ENCODE data around the gene NPDC1.

NPDC1 gene, protein sequence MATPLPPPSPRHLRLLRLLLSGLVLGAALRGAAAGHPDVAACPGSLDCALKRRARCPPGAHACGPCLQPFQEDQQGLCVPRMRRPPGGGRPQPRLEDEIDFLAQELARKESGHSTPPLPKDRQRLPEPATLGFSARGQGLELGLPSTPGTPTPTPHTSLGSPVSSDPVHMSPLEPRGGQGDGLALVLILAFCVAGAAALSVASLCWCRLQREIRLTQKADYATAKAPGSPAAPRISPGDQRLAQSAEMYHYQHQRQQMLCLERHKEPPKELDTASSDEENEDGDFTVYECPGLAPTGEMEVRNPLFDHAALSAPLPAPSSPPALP

DNA sequence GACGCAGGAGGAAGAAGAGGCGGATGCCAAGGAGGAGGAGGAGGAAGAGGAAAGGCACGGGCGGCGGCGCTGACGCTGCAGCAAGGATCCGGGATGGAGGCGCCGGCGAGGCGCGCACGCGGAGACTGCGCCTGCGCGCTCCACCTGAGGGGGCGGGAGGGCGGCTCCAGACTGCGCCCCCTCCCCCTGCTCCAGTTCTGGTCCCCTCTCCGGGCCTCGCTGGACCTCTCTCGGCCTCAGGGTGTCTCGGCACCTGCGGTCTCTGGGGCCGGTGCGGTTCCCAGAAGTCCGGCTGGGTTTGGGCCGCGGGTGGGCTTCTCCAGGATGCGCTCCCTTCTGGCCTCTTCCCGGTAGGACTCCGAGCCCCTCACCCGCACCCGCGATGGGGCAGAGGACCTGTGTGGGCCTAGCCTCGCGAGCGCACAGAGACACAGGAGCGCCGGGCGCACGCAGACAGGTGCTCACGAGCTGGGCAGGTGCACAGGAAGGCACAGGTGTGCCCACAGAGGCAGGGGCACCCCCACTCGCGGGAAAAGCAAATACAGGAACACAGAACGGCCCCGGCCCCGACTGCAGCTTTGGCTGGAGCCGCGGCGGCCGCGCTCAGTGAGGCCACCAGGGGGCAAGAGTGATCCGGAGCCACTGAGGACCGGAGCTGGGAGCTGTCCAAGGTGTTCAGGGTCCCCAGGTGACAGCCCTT is at the start of gene NPDC1:
NPDC1 (minus strand) TSS at position 90 of the 700 bp plus-strand sequence. CDS start 188 bp downstream, outside the sequence.
- peak; percentile 78 to 86 for DNase-seq

DNA sequence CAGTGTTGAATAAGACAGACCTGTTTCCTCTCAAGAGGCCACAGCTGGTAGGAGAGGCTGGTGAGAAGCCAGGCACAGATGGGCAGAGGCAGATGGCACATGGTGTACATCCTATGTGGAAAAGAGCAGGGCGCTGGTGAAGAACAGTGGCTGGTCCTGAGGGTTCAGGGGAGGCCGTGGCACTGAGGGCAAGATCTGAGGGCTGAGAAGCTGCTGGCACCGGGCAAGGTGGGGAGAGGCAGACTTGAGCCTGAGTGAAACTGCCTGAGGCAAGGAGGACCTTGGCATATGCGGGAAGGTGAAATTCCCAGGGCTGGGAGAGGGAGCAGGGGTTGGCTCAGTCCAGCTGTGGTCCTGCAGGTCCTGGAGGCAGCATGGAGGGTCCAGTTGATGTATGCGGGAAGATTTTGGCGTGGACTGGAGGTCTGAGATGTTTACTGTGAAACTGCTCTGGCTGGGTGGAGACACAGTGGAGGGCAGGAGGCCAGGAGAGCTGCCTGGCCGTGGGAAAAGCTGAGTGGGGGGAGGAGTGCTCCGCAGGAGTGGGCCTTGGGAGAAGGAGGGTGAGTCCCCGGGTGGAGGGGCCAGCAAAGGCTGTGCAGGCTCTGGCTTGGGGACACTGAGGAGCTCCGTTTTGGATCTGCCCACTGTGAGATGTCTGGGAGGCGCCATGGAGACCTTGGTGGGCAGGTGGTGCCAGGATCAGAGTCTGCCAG is 43.4 kb upstream of the NPDC1 start:
- DNase-seq, result no peak

DNA sequence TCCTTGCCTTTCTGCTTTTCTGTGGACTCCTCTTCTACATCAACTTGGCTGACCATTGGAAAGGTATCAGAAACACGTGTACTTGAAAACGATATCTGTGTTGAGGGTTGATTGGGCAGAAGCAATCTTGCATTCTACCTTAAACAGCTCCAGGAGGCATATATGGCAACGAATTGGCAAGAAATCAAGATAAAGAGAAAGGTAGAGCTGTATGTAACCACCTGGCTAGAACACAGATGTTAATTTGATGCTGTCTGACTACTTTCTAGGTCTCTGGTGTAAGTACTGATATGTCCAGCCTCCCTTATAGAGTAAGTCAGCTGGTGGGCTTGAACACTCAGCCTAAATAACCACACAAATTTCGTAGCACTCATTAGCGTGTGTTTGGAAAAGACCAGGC is 42.1 kb upstream of the NPDC1 start:
- no peak for DNase-seq

DNA sequence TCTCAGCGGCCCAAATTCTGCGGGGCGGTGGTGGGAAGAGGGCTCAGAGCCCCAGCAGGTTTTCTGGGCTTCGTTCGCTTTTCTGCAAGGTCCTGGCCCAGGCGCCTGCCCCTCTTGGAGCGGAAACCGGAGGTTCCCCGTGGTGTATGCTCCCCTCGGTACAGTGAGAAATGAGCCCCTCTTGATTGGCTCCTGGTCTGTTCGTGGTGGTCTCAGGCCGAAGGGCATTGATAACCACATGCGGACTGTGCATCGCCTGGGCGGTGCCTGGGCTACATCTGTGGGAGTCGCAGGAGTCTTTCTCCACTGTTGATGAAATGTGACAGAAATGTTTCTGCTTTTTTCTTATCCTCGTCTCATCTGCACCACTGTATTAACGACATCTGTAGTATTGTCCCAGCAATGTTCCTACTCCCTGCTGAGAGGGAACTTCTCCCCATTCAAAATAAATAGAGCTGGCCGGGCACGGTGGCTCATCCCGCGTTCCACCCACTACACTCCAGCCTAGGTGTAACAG is 41.5 kb upstream of the NPDC1 start:
- no peak for DNase-seq

DNA sequence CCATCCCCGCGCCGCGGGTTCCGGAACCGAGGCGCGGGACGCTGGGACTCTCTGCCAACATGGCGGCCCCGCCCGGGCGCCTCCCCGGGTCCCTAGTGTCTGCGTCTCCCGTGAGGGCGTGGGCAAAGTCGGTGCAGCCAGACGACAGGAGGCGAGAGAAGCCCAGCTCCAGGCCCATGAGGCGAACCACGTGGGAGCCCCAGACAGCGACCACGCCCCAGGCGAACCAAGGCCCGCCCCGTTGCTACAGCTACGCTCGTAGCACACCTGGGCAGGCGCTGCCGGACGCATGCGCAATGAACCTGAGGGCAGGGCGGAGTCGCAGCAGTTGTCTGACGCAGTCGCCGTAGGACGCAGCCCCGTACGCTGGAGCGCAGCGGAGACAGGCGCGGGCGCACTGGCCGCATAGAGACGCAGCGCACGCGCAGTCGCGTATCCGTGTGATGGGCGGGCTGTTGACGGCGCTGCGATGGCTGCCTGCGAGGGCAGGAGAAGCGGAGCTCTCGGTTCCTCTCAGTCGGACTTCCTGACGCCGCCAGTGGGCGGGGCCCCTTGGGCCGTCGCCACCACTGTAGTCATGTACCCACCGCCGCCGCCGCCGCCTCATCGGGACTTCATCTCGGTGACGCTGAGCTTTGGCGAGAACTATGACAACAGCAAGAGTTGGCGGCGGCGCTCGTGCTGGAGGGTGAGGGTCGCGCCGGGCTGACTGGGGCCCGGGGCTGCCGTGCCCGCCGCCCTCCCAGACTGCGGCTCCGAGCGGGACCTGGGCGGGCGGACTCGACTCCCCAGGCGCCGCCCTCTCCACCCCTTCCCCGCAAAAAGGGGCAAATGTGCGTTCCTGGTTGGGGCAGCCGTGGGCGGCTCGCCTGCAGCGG is 40.8 kb upstream of the NPDC1 start, which contains the start of gene MAN1B1:
MAN1B1 (plus strand) TSS at position 455 of the 878 bp plus-strand sequence; CDS start at position 470, 15 bp downstream.
- peak; percentile 100 for DNase-seq

DNA sequence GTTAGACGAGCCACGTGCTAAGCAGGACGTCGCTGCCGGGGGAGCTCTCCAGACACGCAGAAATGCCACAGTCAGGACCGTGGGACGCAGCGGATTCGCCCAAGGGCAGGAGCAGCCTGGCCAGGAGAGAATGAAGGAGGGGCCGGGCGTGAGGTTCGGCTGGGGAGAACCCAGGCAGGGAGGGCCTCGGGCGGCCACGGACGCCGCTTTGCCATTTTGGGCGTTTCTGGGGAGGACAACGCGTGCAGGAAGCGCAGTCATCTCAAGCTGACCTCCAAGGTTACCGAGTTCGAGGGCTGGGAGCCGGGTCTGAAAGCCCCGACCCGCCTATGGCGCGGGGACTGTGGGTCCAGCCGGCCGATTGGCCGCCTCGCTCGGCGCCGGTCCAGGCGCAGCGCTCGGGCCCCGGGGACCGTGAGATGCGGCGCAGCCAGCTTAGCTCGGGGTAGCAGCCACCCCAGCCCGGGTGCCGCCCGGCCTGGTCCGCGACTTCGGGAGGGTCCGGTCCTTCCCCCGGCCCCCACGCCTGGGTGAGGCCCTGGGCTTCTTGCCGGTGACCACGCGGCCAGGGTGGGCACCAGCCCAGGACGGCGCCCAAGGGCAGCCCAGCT is 40.0 kb upstream of the NPDC1 start:
- peak; percentile 7 to 32 for DNase-seq

DNA sequence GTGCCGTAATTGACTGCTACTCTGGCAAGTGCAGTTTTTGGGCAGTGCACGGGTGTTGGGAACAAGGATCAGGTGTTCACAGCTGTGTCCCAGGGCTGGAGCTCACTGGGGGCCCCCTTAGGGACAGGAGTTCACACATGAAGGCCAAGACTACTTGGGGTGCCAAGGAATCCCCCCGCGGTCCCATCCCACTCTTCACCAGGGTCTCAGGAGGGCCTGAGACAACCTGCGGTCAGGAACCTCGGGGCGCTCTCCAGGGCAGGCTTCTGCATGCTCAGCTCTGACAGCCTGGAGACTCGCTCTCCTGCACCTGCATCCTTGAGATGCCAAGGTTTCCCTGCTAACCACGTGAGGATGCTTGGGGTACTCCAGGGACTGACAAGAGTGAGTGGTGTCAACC is 38.5 kb upstream of the NPDC1 start:
- DNase-seq, result no peak

DNA sequence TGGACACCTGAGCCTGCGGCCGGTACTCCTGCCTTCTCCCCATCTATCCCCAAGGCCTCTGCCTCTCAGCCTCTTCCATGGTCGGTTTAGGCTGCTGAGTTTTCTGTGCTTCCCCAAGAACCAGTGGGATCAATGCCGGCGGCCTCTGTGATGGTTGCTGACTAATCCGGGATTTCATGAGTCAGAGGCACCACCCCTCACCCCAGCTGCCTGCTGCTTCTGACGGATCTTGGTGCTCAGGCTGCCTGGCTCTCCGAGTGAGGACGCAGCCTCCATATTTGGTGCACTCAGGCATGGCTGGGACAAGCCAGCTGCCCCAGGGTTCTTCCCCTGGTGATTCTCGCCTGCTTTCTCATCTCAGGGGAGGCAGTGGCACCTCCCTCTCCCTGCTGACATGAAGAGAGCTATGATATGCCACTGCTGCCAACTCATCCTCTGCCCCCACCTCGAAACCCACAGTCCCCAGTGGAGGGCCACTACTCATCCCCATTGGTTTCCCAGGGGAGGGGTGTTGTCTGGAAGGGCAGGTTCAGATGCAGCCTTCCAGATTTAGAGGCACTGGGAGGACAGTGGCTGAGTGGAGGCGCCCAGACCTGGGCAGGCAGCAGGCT is 37.5 kb upstream of the NPDC1 start:
- no peak for DNase-seq

DNA sequence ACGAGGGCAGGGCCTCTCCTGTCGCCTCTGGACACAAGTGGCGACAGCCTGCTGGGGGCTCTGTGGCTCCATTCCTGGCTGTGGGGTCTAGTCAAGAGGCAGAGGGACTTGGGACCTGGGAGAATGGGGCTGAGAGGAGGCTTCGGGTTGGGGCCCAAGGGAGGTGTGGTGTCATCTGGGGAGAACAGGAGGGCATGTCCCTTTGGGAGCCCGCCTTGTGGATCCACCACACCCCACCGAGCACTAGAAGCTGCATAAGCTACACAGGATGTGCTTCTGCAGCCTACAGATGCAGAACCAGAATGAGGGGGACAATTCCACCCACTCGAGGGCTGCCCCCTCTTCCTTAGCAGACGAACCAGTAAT is 36.9 kb upstream of the NPDC1 start:
- no peak for DNase-seq

DNA sequence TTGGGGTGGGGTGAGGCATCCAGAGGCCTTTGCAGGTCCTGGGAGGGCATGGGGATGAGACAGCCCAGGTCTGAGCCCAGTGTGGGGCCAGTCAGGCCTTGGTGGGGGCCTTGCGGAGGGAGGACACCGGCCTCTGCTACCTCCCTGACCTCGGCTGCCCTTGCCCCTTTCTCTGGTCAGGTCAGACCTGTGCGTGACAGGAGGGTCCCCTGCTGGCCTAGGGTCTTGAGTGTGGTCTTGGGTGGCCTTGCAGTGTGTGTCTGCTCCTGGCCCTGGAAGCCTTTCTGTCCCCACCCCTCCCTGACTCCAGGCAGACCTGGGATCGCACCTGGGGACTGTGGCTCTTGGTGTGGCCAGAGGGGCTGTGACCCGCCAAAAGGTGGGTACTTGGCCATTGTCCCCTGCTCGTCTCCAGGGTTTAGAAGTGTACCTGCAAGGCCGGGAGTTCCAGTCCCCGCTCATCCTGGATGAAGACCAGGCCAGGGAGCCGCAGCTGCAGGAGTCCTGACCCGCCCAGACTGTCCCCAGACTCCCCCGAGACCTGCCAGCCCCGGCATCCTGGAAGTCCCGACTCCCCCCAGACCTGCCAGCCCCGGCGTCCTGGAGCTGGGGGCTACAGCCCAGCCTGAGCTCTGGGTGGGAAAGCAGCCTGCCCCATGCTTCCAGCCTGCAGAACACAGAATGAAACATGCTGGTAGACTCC is 36.4 kb upstream of the NPDC1 start:
- DNase-seq, result no peak

DNA sequence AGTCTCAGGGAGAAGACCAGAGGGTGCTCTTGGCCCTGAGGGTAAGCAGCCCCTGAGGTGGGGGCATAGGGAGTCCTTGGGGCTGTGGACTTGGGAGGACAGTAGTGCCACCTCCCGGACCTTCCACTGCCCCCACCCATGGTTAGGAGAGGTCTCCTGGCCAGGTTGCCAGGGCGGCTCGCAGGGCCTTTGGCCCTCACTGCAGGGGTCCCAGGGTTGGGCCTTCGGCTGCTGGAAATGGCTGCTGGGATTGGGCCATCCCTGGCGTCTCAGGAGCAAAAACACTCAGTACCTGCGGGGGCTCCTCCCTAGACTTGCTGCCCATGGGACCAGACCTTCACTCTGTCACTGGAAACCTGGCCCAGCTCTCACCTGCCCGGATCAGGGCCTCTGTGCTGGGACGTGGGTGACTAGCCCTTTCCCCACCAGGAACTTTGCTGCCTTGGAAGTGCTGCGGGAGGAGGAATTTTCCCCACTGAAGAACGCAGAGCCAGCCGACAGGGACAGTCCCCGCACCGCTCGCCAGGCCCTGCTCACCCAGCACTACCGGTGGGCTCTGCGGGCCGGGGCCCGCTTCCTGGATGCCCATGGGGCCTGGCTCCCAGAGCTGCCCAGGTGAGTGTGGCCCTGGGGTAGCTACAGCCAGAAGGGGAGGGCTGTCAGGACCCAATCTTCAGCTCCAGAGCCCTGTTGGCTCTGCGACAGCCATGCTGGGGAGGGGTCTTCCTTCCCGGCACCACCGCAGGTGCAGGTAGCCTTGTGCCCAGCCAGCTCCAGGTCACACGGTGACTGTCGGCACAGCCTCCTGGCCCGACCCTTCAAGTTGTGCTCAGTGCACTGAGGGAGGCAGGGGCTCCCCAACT is 34.5 kb upstream of the NPDC1 start:
- DNase-seq, result no peak

DNA sequence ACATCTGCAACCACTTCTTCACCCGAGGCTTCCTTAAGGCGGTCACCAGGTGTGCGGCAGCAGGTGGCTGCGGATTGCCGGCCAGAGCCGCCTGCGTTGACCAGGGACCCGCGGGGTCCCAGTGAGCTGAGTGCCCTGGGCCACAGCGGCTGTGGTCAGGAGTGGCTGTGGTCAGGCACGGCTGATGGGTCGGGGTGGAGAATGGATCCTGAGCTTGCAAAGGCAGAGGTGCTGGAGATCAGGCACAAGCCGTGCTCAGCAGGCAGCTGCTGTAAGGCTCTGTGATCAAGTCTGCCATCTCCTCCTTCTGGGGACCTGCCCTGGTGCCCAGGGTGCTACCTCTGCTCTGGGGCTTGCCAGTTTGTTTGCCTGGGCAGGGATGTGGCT is 33.4 kb upstream of the NPDC1 start:
- DNase-seq, result no peak

DNA sequence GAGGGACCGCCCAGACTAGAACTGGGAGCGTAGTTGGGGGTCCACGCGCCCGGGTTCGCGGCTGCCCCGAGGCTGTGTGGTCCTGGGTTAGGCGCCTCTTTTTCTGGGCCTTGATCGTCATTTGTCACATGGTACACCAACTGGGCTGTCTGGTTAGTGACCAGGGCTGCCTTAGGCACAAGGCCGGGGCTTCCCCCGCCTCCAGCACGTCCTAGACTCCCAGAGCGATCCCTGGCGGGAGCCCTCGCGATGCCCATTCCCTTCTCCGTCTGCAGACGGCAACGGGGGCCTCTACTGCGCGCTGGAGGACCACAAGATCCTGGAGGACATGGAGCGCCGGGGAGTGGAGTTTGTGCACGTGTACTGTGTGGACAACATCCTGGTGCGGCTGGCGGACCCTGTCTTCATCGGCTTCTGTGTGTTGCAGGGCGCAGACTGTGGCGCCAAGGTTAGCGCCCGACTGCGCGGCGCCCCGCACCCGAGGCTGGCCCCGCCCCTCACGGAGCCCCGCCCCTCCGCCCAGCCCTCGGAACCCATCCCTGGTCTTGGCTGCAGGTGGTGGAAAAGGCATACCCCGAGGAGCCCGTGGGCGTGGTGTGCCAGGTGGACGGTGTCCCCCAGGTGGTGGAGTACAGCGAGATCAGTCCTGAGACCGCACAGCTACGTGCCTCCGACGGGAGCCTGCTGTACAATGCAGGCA is 32.9 kb upstream of the NPDC1 start:
- DNase-seq, result no peak

DNA sequence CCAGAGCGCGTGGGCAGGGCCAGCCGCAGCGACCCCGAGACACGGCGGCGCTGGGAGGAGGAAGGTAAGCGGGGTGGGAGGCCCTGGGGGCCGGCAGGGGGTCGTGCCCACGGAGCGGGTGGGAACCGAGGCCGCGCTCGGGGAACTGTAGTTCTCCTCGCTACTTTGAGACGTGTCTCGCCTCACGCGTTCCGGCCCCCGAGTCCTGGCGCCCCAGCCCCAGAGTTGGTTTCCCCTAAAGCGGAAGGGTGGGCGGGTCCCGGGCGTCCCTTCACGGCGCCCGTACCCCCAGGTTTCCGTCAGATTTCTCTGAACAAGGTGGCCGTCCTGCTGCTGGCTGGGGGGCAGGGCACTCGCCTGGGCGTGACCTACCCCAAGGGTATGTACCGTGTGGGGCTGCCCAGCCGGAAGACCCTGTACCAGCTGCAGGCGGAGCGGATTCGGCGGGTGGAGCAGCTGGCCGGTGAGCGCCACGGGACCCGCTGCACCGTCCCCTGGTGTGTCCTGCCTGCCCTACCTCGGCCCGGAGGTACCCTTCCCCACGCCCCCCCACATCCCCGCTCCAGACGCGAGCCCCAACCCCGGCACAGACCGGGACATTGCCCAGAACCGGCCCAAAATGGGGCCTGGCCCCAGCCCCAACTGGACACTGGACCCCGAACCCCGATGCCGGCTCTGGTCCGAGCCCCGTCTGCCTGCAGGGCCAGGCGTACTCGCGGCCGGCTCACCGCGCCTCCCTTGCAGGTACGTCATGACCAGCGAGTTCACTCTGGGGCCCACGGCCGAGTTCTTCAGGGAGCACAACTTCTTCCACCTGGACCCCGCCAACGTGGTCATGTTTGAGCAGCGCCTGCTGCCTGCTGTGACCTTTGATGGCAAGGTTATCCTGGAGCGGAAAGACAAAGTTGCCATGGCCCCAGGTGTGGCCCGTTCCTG is 32.0 kb upstream of the NPDC1 start:
- DNase-seq, result peak; percentile 49 to 67

DNA sequence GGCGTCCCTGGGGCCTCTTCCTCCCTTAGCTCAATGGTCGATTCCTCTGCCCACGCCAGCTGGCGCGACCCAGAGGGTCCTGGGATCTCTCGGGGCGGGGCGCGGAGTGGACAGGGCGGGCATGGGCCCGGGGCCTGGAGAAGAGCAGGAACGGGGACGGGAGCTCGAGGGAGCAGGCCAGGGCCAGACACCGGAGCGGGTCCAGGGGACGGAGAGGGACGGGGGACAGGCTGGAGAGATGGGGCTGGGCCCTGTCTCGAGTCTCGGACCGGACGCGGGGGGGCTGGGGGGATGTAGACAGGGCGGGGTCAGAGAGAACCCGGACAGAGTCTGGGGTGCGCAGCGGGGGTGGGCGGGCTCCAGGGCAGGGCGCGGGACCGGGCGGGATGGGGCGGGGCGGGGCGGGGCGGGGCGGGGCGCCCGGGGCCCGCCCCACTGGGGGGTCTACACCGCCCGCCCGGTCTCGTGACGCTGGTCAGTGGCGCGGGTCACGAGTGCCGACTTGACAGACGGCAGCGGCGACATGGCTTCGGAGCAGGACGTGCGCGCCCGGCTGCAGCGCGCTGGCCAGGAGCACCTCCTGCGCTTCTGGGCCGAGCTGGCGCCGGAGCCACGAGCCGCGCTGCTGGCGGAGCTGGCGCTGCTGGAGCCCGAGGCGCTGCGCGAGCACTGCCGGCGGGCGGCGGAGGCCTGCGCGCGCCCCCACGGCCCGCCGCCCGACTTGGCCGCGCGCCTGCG is 31.2 kb upstream of the NPDC1 start, which contains the start of gene UAP1L1:
UAP1L1 (plus strand) TSS at position 508 of the 738 bp plus-strand sequence; CDS start at position 524, 16 bp downstream.
- DNase-seq, result peak; percentile 52 to 72

DNA sequence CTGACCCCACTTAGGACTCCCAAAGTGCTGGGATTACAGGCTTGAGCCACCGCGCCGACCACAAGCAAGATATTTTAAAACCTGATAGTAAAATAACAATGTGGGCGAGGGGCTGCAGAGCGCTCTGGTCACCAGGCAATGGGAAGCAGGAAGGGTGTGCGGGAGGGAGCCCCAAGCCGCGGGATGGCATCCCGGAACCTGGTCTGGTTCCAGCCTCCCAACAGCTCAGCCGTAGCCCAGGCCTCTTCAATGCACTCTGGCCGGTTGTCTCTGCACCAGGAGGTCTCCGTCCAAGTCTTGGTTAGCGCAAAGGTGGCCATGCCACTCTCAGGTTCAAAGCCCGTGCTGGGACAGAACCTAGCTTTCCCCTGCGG is 30.6 kb upstream of the NPDC1 start:
- DNase-seq, result no peak

DNA sequence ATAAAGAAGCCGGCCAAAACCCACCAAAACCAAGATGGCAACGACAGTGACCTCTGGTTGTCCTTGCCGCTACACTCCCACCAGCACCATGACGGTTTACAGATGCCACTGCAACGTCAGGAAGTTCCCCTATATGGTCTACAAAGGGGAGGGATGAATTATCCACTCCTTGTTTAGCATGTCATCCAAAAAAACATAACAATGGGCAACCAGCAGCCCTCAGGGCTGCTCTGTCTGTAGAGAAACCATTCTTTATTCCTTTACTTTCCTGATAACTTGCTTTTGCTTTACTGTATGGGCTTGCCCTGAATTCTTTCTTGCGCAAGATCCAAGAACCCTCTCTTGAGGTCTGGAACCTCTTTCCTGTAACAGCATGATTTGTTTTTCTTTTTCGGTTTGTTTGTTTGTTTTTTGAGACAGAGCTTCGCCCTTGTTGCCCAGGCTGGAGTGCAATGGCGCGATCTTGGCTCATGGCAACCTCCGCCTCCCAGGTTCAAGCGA is 29.3 kb upstream of the NPDC1 start:
- DNase-seq, result no peak
